Midbrain (tissue), 1 donor: ENCODE measurements around the gene PITX1.

Experiments
- DNase-seq: peaks from one replicate; lab custom pipeline; 2025; lab: John Stamatoyannopoulos, UW

PITX1 gene

DNA sequence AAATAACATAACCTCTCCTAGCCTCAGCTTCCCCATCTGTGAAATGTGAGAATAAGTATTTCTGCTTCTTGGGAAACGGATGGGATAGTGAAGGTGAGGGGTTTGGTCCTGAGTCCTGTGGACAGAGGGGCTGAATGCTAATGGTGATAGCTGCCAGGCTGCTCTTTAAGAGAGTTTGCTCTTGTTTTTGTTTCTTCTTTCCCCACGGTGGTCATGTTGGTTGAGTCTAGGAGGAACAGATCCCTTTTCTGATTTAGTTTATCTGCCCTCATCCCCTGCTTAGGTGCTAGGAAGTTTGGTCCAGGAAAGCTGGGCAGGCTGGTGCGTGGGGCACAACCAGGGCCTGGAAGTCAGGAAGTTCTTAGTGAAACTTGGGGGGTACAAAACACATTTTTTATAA is 7.7 kb upstream of the PITX1 start:
- no peak for DNase-seq

GRCh38 chr5:135041145-135041587 is 7.1 kb upstream of the PITX1 start:
- DNase-seq, result no peak

- DNase-seq, result no peak
Measured at GRCh38 chr5:135040333-135041144, 6.5 kb upstream of the PITX1 start.

DNA sequence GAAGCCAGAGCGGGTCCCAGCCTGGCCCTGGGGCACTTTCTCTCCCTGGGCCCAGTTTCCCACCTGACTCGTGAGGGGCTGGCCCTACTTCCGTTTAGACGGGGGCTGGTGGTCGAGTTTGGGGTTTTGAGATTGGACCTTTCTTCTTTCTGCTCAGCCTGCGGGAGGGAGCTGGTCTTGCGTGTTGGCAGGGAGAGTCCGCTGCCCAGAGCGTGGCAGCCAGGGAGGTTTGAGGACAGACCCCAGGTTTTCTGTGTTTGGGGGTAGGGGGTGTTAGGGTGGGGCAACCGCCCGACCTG is 6.0 kb upstream of the PITX1 start:
- no peak for DNase-seq

DNA sequence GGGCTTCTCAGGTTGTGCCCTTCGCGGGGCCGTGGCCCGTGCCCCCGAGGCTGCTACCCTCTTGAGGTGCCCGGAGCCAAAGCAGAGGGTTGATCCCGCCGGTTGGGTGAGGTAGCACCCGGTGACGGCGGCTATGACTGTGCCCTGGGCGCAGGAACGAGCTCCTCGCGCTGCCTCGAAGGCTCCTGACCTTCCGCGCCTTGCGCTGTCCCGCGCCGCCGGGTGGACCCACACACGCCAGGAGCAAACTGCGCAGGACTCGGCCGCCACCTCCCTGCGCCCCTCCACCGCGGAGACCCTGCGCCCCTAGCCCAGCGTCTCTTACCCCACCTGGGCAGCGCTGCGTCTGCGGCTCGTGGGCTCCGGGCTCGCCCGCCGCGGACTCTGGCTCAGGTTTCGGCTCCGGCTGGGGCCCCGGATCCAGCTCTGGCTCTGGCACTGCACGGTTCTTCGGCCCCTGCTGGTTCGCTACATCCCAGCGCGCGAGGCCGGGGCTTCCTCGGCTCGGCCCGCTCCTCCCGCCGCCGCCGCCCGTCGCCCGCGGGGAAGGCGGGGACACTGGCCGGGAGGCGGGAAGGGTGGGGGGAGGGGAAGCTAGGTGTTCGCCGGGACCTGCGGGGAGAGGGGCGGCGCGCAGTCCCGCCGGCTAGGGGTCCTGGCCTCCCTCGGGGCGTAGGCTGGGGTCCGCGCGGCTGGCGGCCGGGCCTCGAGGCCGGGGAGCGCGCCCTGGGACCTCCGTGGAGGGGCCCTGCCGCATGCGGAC is 5.4 kb upstream of the PITX1 start:
- DNase-seq, result no peak

DNA sequence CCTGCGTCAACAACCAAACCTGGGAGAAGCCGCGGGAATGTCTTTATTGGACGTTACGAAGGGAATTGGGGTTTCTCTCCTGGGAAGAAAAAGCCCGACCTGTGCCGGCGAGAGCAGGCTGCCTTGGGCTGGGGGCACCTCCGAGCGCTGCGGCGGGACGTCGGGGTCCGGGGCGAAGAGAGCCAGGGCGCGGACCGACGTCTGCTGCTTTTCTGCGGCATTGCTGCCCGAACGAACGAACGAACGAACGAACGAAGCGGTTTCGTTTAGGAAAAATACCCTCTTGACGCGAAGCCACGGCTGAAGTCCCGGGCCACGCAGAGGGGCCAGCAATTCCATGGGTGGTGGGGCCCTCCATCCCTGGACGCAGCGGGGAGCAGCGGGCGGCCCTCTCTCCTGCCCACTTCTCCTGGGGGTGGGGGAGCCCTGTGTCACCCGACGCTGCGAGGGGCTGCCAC is 4.8 kb upstream of the PITX1 start:
- no peak for DNase-seq

- no peak for DNase-seq
Measured at GRCh38 chr5:135038205-135038812, 4.3 kb upstream of the PITX1 start.

DNA sequence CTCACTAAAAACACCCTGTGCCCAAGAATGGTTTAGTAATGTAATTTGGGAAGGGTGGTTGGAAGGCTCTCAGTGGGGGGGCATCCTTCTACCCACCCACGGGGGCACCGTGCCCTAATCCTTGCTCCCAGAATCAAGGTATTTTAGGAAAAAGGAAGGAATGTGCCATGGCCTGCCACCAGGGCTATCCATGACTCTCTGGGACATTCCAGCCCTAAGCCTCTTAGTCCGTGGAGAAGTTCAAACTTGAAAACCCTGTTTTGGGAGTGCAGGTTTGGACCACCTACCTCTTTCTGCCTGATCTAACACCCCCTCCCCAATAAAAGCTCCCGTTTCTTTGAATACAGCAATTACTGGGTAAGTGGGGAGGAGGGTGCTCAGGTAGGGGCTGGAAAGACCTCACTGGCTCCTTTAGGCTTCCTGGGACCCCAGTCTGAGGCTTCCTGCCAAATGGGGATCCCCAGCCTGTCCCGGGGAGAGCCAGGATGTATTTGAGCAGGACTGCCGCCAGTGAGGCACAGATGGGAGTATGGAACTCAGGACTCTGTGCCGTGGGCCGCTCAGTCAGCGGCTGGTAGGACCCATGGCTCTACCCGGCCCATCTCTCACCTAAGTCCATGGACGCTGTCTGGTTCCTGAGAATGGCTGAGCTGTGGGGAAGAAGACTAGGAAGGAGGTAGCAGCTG is 3.6 kb upstream of the PITX1 start:
- DNase-seq, result no peak

DNA sequence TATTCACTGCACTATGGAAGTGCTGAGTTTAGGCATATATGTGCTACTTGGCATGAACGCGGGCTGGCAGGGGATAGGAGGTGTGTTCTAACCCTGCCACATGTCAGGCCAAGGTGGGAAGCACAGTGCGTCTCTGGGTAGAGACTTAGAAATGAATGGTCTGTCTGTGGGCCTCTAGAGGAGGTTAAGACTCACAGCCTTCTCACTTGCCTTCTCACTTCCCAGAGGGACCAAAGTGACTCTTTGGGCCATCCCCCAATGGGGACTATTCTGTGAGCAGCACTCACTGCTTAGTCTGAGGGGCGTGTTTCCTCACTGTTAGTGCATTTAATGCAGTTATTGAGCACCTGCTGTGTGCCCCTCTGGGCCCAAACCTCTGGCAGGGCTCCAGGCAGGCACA is 2.4 kb upstream of the PITX1 start:
- DNase-seq, result no peak

- DNase-seq, result no peak
Measured at GRCh38 chr5:135035678-135036030, 1.6 kb upstream of the PITX1 start.

DNA sequence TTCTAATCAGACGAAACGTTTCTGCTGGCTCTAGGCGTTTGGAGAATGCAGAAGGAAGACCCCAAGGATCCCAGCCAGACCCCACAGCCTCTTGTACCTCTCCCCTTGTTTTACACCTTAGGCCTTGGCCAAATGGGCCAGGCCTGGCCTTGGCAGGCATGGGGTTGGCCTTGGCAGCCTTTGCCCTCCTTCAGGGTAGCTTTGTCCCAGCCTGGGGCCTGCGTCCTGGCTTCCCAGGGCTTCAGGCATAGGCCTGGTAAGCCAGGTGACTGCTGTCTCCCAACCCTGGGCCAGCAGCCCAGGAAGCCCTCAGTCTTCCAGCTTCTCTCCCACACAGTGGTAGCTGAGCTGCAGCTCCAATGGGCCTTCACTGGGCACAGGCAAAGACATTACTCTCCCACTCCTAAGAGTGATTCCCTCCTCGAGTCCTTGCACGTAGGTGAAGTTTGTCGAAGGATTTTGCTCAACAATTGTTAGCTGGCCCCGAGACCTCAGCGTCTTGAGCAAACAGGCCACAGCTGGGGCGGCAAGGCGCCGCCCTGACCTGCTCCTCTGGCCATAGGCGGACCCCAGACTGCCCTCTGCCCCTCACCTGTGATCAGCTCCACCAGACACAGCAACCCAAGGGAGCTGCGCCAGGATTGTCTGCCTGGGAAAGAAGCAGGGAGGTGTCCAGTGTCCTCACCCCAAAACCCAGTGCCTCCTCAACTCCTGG is 1.1 kb upstream of the PITX1 start:
- no peak for DNase-seq

DNA sequence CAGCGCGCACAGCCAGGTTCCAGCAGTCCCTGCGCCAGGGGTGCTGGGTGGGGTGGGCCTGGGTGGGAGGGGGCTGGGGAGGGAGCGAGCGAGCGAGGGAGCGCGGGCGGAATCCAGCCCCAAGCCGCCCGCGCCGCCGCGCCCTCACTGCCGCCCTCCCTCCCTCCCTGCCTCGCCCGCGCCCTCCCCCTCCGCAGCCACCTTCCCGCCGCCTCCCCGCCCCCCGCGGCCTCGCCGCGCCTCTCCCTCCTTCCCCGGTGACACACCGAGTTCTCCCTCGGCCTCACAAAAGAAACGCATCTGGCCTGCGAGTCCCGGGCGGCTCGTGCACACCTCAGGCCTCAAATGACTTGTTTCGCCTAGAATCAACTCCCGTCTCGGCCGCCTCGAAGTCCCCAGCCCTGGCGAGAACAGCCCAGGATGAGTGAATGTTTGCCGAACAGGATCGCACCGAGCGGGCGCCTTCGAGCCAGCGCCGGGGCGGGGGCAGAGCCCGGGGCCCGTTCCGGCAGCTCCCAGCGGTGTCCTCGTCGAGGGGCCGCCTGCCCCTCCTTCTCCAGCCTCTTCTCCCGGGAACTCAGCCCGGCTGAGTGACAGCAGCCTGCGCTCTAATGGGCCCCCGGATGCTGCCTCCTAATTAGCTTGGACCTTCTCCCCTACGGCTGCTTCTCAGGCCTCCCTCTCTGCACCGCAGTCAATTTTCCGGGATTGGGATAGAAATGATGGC is 371 bp upstream of the PITX1 start:
- DNase-seq, result no peak

- no peak for DNase-seq
Measured at GRCh38 chr5:135032999-135033861, 798 bp downstream of the PITX1 start.

DNA sequence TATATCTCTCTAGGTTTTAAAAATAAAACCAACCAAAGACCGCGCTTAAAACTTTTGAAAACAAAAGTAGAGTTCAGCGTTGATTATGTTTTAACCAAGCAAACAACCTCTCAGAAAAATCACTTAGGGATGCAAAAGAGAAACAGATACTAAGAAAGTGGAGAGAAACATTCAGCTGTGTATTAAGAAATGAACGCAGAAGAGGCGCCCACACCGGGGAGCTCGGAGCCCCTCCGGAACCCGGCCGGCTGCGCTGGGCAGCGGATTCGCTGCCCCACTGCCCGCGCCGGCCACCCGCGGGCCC is 1.4 kb downstream of the PITX1 start:
- DNase-seq, result no peak

DNA sequence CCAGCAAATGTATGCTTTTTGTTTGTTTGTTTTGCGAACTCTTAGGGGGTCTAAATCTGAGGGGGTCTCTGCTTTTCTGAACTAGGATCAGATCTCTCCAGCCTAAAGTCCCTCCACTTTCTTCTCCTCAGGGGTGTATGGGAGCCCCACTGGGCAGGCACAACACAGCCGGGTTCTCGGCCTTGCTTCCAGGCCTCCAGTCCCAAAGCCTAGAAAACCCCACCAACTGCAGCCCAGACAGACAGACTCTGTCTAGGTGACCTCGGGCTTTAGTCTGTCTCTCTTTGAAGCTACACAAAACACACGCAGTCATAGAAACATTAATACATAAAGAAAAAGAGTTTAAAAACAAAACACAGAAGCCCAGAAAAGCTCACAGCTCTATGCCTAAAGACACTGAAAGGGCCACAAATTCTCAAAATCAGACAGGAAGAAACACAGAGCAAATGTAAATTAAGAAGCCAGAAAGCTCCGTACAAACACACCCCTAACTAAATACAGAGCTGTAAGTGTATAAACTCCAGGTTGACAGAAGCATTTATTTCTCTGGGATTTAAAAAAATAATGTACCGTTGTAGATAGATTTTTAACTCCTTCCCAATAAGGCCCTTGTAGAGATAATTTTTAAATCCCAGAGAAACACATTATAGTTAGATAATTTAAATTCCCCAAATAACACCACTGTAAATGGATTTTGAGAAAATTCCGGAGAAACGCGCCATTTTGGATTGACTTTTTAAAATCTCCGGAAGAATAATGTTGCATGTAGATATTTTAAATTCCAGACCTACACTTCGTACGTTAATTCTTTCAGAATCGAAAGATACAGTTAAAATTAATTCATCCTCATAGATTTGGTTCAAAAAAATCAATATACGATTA is 2.0 kb downstream of the PITX1 start:
- DNase-seq, result no peak

- DNase-seq, result no peak
Measured at GRCh38 chr5:135030956-135031812, 2.8 kb downstream of the PITX1 start.

GRCh38 chr5:135030123-135030955 is 3.7 kb downstream of the PITX1 start:
- DNase-seq, result no peak
